Endodermal cell (in vitro differentiated cells): ENCODE measurements around the gene NCAPG. TPM values are rescaled to one million over a fixed set of nuclear protein-coding genes. Genes with fewer than 3 reads are reported as not detected.

Experiments
- DNase-seq: peaks from one replicate; pipeline ENCODE4 v3.0.0-alpha.2; 2017
- H3K27ac ChIP-seq: 2 replicates; pipeline ENCODE4 v1.5.1; 2013; ENCODE audit warnings: mild to moderate bottlenecking, low read depth, low read length, moderate library complexity
- H3K27me3 ChIP-seq: 2 replicates; pipeline ENCODE4 v1.6.1; 2013; ENCODE audit warnings: mild to moderate bottlenecking, low read length, moderate library complexity; ENCODE audit not compliant: insufficient read depth, control insufficient read depth, poor library complexity, severe bottlenecking
- H3K36me3 ChIP-seq: 2 replicates; pipeline ENCODE4 v1.7.0; 2013; ENCODE audit warnings: mild to moderate bottlenecking, low read length, moderate library complexity; ENCODE audit not compliant: control insufficient read depth, insufficient read depth
- H3K4me1 ChIP-seq: one replicate; pipeline ENCODE4 v1.7.0; 2013; ENCODE audit warnings: low read length; ENCODE audit not compliant: control insufficient read depth, insufficient read depth
- H3K4me3 ChIP-seq: 2 replicates; pipeline ENCODE4 v1.5.1; 2013; ENCODE audit warnings: mild to moderate bottlenecking, low read length, moderate library complexity
- H3K9ac ChIP-seq: 2 replicates; pipeline ENCODE4 v1.6.1; 2013; ENCODE audit warnings: mild to moderate bottlenecking, low read length, moderate library complexity; ENCODE audit not compliant: poor library complexity, severe bottlenecking; ENCODE audit errors: extremely low read depth
- H3K9me3 ChIP-seq: 2 replicates; pipeline ENCODE4 v1.6.1; 2013; ENCODE audit warnings: mild to moderate bottlenecking, low read length, moderate library complexity; ENCODE audit not compliant: control insufficient read depth
- H3K27ac Mint-ChIP-seq: 2 replicates; pipeline ENCODE4 v1.8.0; 2020; ENCODE audit warnings: mixed read lengths
- H3K27me3 Mint-ChIP-seq: 2 replicates; pipeline ENCODE4 v1.8.0; 2021; ENCODE audit warnings: mild to moderate bottlenecking, mixed read lengths; ENCODE audit not compliant: insufficient read depth
- H3K36me3 Mint-ChIP-seq: 2 replicates; pipeline ENCODE4 v1.8.0; 2020; ENCODE audit warnings: low read depth, mixed read lengths
- H3K4me1 Mint-ChIP-seq: 2 replicates; pipeline ENCODE4 v1.8.0; 2020; ENCODE audit warnings: mixed read lengths
- H3K4me3 Mint-ChIP-seq: 2 replicates; pipeline ENCODE4 v1.8.0; 2020; ENCODE audit warnings: mild to moderate bottlenecking, moderate library complexity, mixed read lengths
- H3K9me3 Mint-ChIP-seq: 2 replicates; pipeline ENCODE4 v1.8.0; 2020; ENCODE audit warnings: mild to moderate bottlenecking, mixed read lengths
- WGBS, 2 experiments: methylation state at CpG; one replicate each; pipeline versions ENCODE4 v1.1.5 to v1.1.7; 2013; ENCODE audit warnings: missing lambda C conversion rate in 2 of 2, mixed read lengths in 1 of 2; ENCODE audit not compliant: insufficient coverage in 1 of 2, insufficient read length in 1 of 2; 5-methylcytosine and 5-hydroxymethylcytosine counted together
- total RNA-seq, 2 donors: library from RNA; stranded (reverse); fragmentation: NEBNext Ultra II Directional in 1 of 2; extraction: Animal tissue kit (Norgen Biotek cat#: 25700) in 1 of 2; gene quantifications; 2 replicates in 1 of 2; 3 replicates in 1 of 2; pipeline ENCODE4 v1.2.1, GENCODE V29; 2021
- TF ChIP-seq, protein P1 (sequence below): fragments of 200-600 bp; sonication (generic); conservative IDR thresholded peaks from 2 replicates; pipeline ENCODE4 v1.5.0; 2021; ENCODE audit warnings: antibody characterized with exemption, mild to moderate bottlenecking

NCAPG gene
- total RNA-seq, 2 donors from 2014 or later, result 37.5 to 47.4 TPM

DNA sequence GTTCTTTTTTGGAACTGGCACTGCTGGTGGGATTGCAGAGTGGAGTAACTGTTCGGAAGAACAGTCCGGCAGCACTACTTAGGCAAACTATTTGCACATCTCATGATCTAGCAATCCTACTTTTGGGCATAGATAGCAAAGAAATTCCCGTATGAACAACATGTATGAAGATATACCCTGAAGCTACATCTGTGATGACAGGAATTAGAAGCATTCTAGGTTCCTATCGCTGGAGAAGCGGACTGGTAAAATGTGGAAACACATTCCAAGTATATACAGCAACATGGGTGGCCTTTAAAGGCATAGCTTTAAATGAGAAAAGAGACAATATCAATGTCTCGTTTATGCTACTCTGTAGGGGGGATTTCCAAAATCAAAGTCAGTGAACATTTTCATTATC lies 3.3 kb upstream of the NCAPG start:
- Histone ChIP-seq H3K27ac (no peak overlapping the region), H3K4me3 (peak overlapping the region; percentile 95), H3K4me1 (peaks cover 4% of the 10 kb centered on the region), H3K27me3 (no peaks in the 10 kb centered on the region), H3K36me3 (peaks cover 47% of the 10 kb centered on the region), H3K9me3 (no peaks in the 10 kb centered on the region), H3K9ac (no peak overlapping the region)
- 86 to 95% methylated on average over 6 of the region's 6 CpGs for WGBS, 2 experiments
- DNase-seq, result no peak
- H3K4me3 Mint-ChIP-seq, result no peak overlapping the region
- H3K27me3 Mint-ChIP-seq, result no peaks in the 10 kb centered on the region
- no peak overlapping the region for H3K27ac Mint-ChIP-seq
- H3K4me1 Mint-ChIP-seq, result peaks cover 18% of the 10 kb centered on the region
- H3K36me3 Mint-ChIP-seq, result peaks cover 43% of the 10 kb centered on the region
- no peaks in the 10 kb centered on the region for H3K9me3 Mint-ChIP-seq
- TF ChIP-seq, protein P1, sequence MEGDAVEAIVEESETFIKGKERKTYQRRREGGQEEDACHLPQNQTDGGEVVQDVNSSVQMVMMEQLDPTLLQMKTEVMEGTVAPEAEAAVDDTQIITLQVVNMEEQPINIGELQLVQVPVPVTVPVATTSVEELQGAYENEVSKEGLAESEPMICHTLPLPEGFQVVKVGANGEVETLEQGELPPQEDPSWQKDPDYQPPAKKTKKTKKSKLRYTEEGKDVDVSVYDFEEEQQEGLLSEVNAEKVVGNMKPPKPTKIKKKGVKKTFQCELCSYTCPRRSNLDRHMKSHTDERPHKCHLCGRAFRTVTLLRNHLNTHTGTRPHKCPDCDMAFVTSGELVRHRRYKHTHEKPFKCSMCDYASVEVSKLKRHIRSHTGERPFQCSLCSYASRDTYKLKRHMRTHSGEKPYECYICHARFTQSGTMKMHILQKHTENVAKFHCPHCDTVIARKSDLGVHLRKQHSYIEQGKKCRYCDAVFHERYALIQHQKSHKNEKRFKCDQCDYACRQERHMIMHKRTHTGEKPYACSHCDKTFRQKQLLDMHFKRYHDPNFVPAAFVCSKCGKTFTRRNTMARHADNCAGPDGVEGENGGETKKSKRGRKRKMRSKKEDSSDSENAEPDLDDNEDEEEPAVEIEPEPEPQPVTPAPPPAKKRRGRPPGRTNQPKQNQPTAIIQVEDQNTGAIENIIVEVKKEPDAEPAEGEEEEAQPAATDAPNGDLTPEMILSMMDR, result no peak

DNA sequence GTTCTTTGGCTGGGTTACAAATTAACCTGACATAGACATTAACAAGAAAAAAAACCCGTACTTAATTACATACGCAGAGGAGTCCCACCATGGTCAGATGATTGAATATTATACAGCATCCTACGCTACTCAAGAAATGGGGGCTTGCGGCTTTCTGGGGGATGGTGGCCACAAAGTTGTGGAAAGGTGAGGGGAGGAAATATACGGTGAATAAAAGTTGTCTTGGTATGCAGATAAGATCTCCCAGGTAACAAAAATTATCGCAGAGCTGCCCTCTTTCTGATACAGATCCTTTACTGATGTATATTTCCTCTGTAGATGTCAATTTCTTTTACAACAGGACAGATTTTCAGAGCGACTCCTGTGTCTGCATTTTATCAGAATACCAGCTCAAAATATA lies 1.1 kb upstream of the NCAPG start:
- H3K9me3 ChIP-seq, result no peaks in the 10 kb centered on the region
- peaks cover 23% of the 10 kb centered on the region for H3K36me3 Mint-ChIP-seq
- H3K4me1 Mint-ChIP-seq, result peaks cover 23% of the 10 kb centered on the region
- H3K27ac ChIP-seq, result peak overlapping the region; percentile 95
- WGBS, 2 experiments, result 7 to 27% methylated on average over 3 to 7 of the region's 7 CpGs
- H3K27ac Mint-ChIP-seq, result peak overlapping the region; percentile 99
- H3K27me3 ChIP-seq, result no peaks in the 10 kb centered on the region
- H3K4me3 Mint-ChIP-seq, result peak overlapping the region; percentile 95
- peaks cover 44% of the 10 kb centered on the region for H3K36me3 ChIP-seq
- TF ChIP-seq, protein P1, result no peak
- H3K4me1 ChIP-seq, result peaks cover 4% of the 10 kb centered on the region
- peak overlapping the region; percentile 97 for H3K9ac ChIP-seq
- H3K9me3 Mint-ChIP-seq, result no peaks in the 10 kb centered on the region
- H3K4me3 ChIP-seq, result peak overlapping the region; percentile 95
- DNase-seq, result no peak
- no peaks in the 10 kb centered on the region for H3K27me3 Mint-ChIP-seq

- H3K4me1 Mint-ChIP-seq, result peaks cover 21% of the 10 kb centered on the region
- H3K36me3 Mint-ChIP-seq, result peaks cover 22% of the 10 kb centered on the region
- 0% methylated on average over 12 to 48 of the region's 48 CpGs for WGBS, 2 experiments
- H3K27ac Mint-ChIP-seq, result peak overlapping the region; percentile 99
- peak overlapping the region; percentile 95 for H3K4me3 Mint-ChIP-seq
- Histone ChIP-seq H3K9ac (peak overlapping the region; percentile 97), H3K9me3 (no peaks in the 10 kb centered on the region), H3K4me3 (peak overlapping the region; percentile 95), H3K36me3 (peaks cover 48% of the 10 kb centered on the region), H3K27ac (peak overlapping the region; percentile 51), H3K4me1 (peaks cover 4% of the 10 kb centered on the region), H3K27me3 (no peaks in the 10 kb centered on the region)
- no peaks in the 10 kb centered on the region for H3K27me3 Mint-ChIP-seq
- DNase-seq, result no peak
- TF ChIP-seq, protein P1, result no peak
- H3K9me3 Mint-ChIP-seq, result no peaks in the 10 kb centered on the region
Observed at GRCh38 chr4:17811078-17811603, 362 bp downstream of the NCAPG start.
